ENCODE results near the gene WARS2.
"Not testable (repeated sequence)": the region's sequence is repeated elsewhere in the genome, so short reads cannot be mapped to it uniquely, and the experiment has no call there.

WARS2 gene

GRCh38 chr1:119139403-119139802 is 1.1 kb downstream of the WARS2 start:
- DNase-seq (ENCODE audit: low spot score), result no peak

- no peak for DNase-seq (ENCODE audit: low spot score)
Observed at GRCh38 chr1:119136401-119136800, 4.1 kb downstream of the WARS2 start.

GRCh38 chr1:119133987-119134386 is 6.5 kb downstream of the WARS2 start:
- no peak for DNase-seq (ENCODE audit: low spot score)

- no peak for DNase-seq (ENCODE audit: low spot score)
Observed at GRCh38 chr1:119132179-119132578, 8.3 kb downstream of the WARS2 start.

GRCh38 chr1:119125874-119126273 is 14.6 kb downstream of the WARS2 start:
- no peak for DNase-seq (ENCODE audit: low spot score)

GRCh38 chr1:119124764-119125163 is 15.7 kb downstream of the WARS2 start:
- DNase-seq (ENCODE audit: low spot score), result no peak

- DNase-seq (ENCODE audit: low spot score), result not testable (repeated sequence)
Observed at GRCh38 chr1:119121872-119122271, 18.6 kb downstream of the WARS2 start.

GRCh38 chr1:119116725-119117124 is 23.7 kb downstream of the WARS2 start:
- no peak for DNase-seq (ENCODE audit: low spot score)

GRCh38 chr1:119115736-119116135 is 24.7 kb downstream of the WARS2 start:
- no peak for DNase-seq (ENCODE audit: low spot score)

- no peak for DNase-seq (ENCODE audit: low spot score)
Observed at GRCh38 chr1:119115311-119115710, 25.1 kb downstream of the WARS2 start.

GRCh38 chr1:119114786-119115185 is 25.7 kb downstream of the WARS2 start:
- DNase-seq (ENCODE audit: low spot score), result no peak

- no peak for DNase-seq (ENCODE audit: low spot score)
Observed at GRCh38 chr1:119112791-119113190, 27.7 kb downstream of the WARS2 start.

GRCh38 chr1:119112244-119112643 is 28.2 kb downstream of the WARS2 start:
- no peak for DNase-seq (ENCODE audit: low spot score)

GRCh38 chr1:119108988-119109387 is 31.5 kb downstream of the WARS2 start:
- DNase-seq (ENCODE audit: low spot score), result no peak

- no peak for DNase-seq (ENCODE audit: low spot score)
Observed at GRCh38 chr1:119103764-119104163, 36.7 kb downstream of the WARS2 start.

GRCh38 chr1:119102051-119102450 is 38.4 kb downstream of the WARS2 start:
- no peak for DNase-seq (ENCODE audit: low spot score)

GRCh38 chr1:119101563-119101962 is 38.9 kb downstream of the WARS2 start:
- no peak for DNase-seq (ENCODE audit: low spot score)

- no peak for DNase-seq (ENCODE audit: low spot score)
Observed at GRCh38 chr1:119099775-119100174, 40.7 kb downstream of the WARS2 start.

GRCh38 chr1:119097380-119097779 is 43.1 kb downstream of the WARS2 start:
- no peak for DNase-seq (ENCODE audit: low spot score)

GRCh38 chr1:119093721-119094120 is 46.7 kb downstream of the WARS2 start:
- no peak for DNase-seq (ENCODE audit: low spot score)

GRCh38 chr1:119091618-119092017 is 48.8 kb downstream of the WARS2 start:
- no peak for DNase-seq (ENCODE audit: low spot score)

GRCh38 chr1:119090250-119090649 is 50.2 kb downstream of the WARS2 start:
- no peak for DNase-seq (ENCODE audit: low spot score)

GRCh38 chr1:119086830-119087229 is 53.6 kb downstream of the WARS2 start:
- no peak for DNase-seq (ENCODE audit: low spot score)

- no peak for DNase-seq (ENCODE audit: low spot score)
Observed at GRCh38 chr1:119084798-119085197, 55.7 kb downstream of the WARS2 start.

GRCh38 chr1:119083980-119084379 is 56.5 kb downstream of the WARS2 start:
- DNase-seq (ENCODE audit: low spot score), result no peak

Data from HuH-7 (cell line).